Activated CD8-positive, alpha-beta T cell treated with anti-CD3 and anti-CD28 coated beads for 36 hours (primary cell): ENCODE data around the gene ARG2. TPM values are rescaled to one million over a fixed set of nuclear protein-coding genes. Genes with fewer than 3 reads are reported as not detected.

Experiments used
- ATAC-seq: fragments of 200-7000 bp; cut with Tn5 transposase; one replicate; pipeline ENCODE4 v1.10.0; 2021; ENCODE audit warnings: mild to moderate bottlenecking, moderate library complexity
- CTCF ChIA-PET: fragments of 350-600 bp; sonication (Branson Sonifier 250); formaldehyde crosslinking; loops from one replicate; lab custom pipeline; 2021; ENCODE audit warnings: antibody characterized with exemption; lab: Charles Lee
- POLR2A ChIA-PET: fragments of 350-600 bp; sonication (Branson Sonifier 250); formaldehyde crosslinking; loops from one replicate; lab custom pipeline; 2021; ENCODE audit warnings: antibody characterized with exemption; lab: Charles Lee
- DNase-seq: peaks from one replicate; pipeline ENCODE4 v3.0.0-alpha.2; 2020
- H3K27ac Mint-ChIP-seq: one replicate; pipeline ENCODE4 v1.8.0; 2021; ENCODE audit warnings: mild to moderate bottlenecking, mixed read lengths
- H3K27me3 Mint-ChIP-seq: one replicate; pipeline ENCODE4 v1.8.0; 2021; ENCODE audit warnings: mixed read lengths
- H3K36me3 Mint-ChIP-seq: one replicate; pipeline ENCODE4 v1.8.0; 2021; ENCODE audit warnings: low read depth, mixed read lengths
- H3K4me1 Mint-ChIP-seq: one replicate; pipeline ENCODE4 v1.8.0; 2021; ENCODE audit warnings: low read depth, mixed read lengths
- H3K4me3 Mint-ChIP-seq: one replicate; pipeline ENCODE4 v1.8.0; 2021; ENCODE audit warnings: mild to moderate bottlenecking, moderate library complexity, mixed read lengths
- H3K9me3 Mint-ChIP-seq: one replicate; pipeline ENCODE4 v1.8.0; 2021; ENCODE audit warnings: mixed read lengths
- intact Hi-C: fragments of 100-400 bp; cut with micrococcal nuclease; formaldehyde crosslinking; loops from one replicate; pipeline ENCODE4 v1.10.0; 2022
- total RNA-seq, 2 experiments: library from RNA; stranded (reverse); gene quantifications; one replicate each; pipeline ENCODE4 v1.2.3, GENCODE V29; 2021
- TF ChIP-seq, protein P1 (sequence below): fragments of 200-600 bp; IDR thresholded peaks from one replicate; pipeline ENCODE4 v1.8.0; 2022; ENCODE audit warnings: antibody characterized with exemption, mild to moderate bottlenecking

ARG2 gene
- total RNA-seq, 2 experiments from 2014 or later, result 9.9 TPM

DNA sequence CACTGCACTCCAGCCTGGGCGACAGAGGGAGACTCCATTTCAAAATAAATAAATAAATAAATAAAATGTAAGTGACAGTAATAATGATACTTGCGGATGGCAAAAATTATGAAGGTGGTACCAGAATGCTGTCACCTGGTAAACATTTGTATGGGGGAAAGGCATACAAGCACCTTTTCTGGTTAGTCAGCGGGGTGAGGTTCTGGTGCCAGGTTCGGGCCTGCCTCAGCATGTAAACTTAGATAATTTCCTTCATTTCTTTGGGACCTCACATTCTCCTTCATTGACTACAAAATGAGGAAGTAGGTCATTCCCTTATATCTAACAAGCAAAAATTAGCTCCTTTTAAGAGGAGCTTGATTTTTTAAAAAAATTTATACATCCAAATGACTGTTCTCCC lies 43.9 kb downstream of the ARG2 start:
- ATAC-seq (no peak), DNase-seq (no peak)
- ChIA-PET CTCF (interaction anchor here (0.7 to 6.6 kb wide), 10 partner anchors 10 to 1528 kb away, joined by 3 to 58 read pairs (median 4); partner anchors contain the start of gene ARG2), POLR2A (interaction anchor here (1.2 kb wide), 1 partner anchor 10 kb away, joined by 3 read pairs; no protein-coding TSS in a partner anchor)
- intact Hi-C loops, result loop anchor here (10.0 kb wide), 1 partner anchor 239 kb away; no protein-coding TSS in a partner anchor
- H3K36me3 Mint-ChIP-seq, result peaks cover 6% of the 10 kb centered on the region
- H3K27ac Mint-ChIP-seq, result no peak overlapping the region
- no peak overlapping the region for H3K4me3 Mint-ChIP-seq
- no peaks in the 10 kb centered on the region for H3K9me3 Mint-ChIP-seq
- TF ChIP-seq, protein P1, sequence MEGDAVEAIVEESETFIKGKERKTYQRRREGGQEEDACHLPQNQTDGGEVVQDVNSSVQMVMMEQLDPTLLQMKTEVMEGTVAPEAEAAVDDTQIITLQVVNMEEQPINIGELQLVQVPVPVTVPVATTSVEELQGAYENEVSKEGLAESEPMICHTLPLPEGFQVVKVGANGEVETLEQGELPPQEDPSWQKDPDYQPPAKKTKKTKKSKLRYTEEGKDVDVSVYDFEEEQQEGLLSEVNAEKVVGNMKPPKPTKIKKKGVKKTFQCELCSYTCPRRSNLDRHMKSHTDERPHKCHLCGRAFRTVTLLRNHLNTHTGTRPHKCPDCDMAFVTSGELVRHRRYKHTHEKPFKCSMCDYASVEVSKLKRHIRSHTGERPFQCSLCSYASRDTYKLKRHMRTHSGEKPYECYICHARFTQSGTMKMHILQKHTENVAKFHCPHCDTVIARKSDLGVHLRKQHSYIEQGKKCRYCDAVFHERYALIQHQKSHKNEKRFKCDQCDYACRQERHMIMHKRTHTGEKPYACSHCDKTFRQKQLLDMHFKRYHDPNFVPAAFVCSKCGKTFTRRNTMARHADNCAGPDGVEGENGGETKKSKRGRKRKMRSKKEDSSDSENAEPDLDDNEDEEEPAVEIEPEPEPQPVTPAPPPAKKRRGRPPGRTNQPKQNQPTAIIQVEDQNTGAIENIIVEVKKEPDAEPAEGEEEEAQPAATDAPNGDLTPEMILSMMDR, result no peak
- peaks cover 34% of the 10 kb centered on the region for H3K4me1 Mint-ChIP-seq
- H3K27me3 Mint-ChIP-seq, result no peaks in the 10 kb centered on the region

DNA sequence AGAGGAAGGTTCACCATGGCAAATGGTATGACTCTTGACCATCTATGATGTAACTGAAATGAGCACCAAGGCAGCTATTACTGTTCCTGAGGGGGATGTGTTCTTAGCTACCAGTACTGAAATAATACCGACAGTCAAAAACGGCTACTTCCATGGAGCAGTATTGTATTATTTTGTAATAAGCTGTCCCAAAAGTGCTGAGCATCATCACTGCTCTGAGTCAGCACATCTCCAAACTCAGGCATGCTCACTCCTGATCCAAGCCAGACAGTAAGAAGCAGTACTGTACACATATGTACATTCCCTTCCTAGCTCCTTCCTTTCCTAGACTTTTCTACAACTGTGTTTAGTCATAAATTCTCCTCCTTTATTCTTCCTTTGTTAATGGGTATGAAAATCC lies 46.1 kb downstream of the ARG2 start:
- no peaks in the 10 kb centered on the region for H3K27me3 Mint-ChIP-seq
- ChIA-PET CTCF (interaction anchor here (0.6 to 6.6 kb wide), 14 partner anchors 10 to 240 kb away, joined by 3 to 79 read pairs (median 5); partner anchors contain the start of genes ARG2 and PIGH), POLR2A (no interaction called here)
- no peak for DNase-seq
- ATAC-seq, result no peak
- no peaks in the 10 kb centered on the region for H3K9me3 Mint-ChIP-seq
- H3K4me3 Mint-ChIP-seq, result no peak overlapping the region
- H3K27ac Mint-ChIP-seq, result peak overlapping the region; percentile 7
- intact Hi-C loops, result loop anchor here (2.0 to 10.0 kb wide), 3 partner anchors 47 to 241 kb away; partner anchors contain the start of gene ARG2
- peaks cover 49% of the 10 kb centered on the region for H3K4me1 Mint-ChIP-seq
- TF ChIP-seq, protein P1, result no peak
- peaks cover 2% of the 10 kb centered on the region for H3K36me3 Mint-ChIP-seq

DNA sequence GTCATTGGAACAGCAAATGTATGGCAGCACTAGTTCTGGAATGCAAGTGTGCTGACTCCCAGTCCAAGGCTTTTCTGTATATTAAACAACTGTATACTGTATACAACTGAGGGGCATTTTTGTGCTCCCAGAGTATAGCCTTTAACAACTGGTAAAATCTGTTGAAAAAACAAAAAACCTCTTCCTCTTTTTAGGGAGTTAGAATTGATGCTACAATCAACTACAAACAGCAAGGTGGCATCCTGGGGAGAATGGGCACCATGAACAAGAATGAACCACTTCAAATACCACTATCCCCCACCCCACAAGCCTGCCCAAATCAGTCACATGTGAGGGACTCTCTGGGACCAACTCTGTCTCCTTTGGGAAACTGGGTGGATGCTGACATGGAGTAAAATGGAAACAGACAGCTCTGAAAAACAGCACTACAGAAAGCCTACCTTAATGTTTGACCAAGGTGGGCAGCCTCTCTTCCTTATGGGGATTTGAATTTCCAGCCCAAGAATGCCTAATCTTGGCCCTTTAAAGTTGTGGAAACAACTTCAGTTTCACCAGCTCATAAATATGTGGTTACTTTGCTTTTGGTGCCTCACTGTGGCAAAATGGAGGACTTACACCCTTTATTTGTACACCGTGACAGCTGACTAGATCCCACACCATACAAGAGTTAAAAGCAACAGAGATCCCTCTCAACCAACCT lies 47.2 kb downstream of the ARG2 start:
- ChIA-PET POLR2A (no interaction called here), CTCF (interaction anchor here (0.6 to 6.6 kb wide), 29 partner anchors 11 to 255 kb away, joined by 3 to 79 read pairs (median 5); partner anchors contain the start of genes ARG2, PIGH, PLEK2 and RDH12)
- Mint-ChIP-seq H3K4me1 (peaks cover 53% of the 10 kb centered on the region), H3K9me3 (no peaks in the 10 kb centered on the region), H3K27me3 (no peaks in the 10 kb centered on the region), H3K36me3 (peaks cover 2% of the 10 kb centered on the region), H3K27ac (peak overlapping the region; percentile 61), H3K4me3 (no peak overlapping the region)
- intact Hi-C loops, result loop anchor here (2.0 to 10.0 kb wide), 3 partner anchors 48 to 242 kb away; partner anchors contain the start of gene ARG2
- TF ChIP-seq, protein P1, result peak; percentile 47
- DNase-seq (peak; percentile 44), ATAC-seq (peak; percentile 87)

DNA sequence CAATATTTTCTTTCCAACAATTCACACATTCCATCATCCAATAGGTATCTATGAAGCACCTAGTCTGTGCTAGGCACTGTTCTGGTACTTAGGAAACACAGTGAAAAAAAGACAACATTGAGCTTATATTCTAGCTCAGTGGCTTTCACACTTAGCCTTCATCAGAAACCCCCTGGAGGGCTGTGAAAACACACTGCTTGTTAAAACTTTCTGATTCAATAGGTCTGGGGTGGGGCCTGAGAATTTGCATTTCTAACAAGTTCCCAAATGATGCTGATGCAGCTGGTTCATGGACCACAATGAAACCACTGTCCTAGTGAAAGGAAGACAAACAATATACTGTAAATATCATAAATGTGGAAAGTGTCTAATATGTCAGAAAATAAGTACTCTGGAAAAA lies 48.8 kb downstream of the ARG2 start:
- CTCF ChIA-PET, result interaction anchor here (0.6 to 6.6 kb wide), 7 partner anchors 14 to 135 kb away, joined by 3 to 79 read pairs (median 4); partner anchors contain the start of genes ARG2 and PLEKHH1
- TF ChIP-seq, protein P1, result no peak
- Mint-ChIP-seq H3K4me3 (no peak overlapping the region), H3K27me3 (no peaks in the 10 kb centered on the region), H3K9me3 (no peaks in the 10 kb centered on the region), H3K36me3 (no peaks in the 10 kb centered on the region), H3K4me1 (peaks cover 59% of the 10 kb centered on the region), H3K27ac (no peak overlapping the region)
- ATAC-seq (peak; percentile 73), DNase-seq (peak; percentile 59)
- POLR2A ChIA-PET, result interaction anchor here (1.2 kb wide), 1 partner anchor 48 kb away, joined by 3 read pairs; no protein-coding TSS in a partner anchor
- intact Hi-C loops, result loop anchor here (5.0 to 10.0 kb wide), 2 partner anchors 71 to 244 kb away; no protein-coding TSS in a partner anchor
